Stimulated activated naive CD4-positive, alpha-beta T cell treated with Interleukin-2 at 50 U/mL for 16 hours (primary cell): ENCODE data around the gene TCF7L2.

ENCODE experiments used
- DNase-seq: peaks from one replicate; lab custom pipeline; 2025; lab: John Stamatoyannopoulos, UW

Gene TCF7L2

GRCh38 chr10:112966194-112966855, 16.3 kb downstream of the TCF7L2 start:
- no peak for DNase-seq

- no peak for DNase-seq
Measured at GRCh38 chr10:112967200-112967599, 17.2 kb downstream of the TCF7L2 start.

GRCh38 chr10:112969131-112969530, 19.1 kb downstream of the TCF7L2 start:
- DNase-seq: no peak

- DNase-seq: no peak
Measured at GRCh38 chr10:112969542-112969941, 19.5 kb downstream of the TCF7L2 start.

- DNase-seq: no peak
Measured at GRCh38 chr10:112970021-112970420, 20.0 kb downstream of the TCF7L2 start.

GRCh38 chr10:112972606-112973005, 22.6 kb downstream of the TCF7L2 start:
- no peak for DNase-seq

- no peak for DNase-seq
Measured at GRCh38 chr10:112973046-112973445, 23.0 kb downstream of the TCF7L2 start.

- DNase-seq: no peak
Measured at GRCh38 chr10:112973805-112974204, 23.8 kb downstream of the TCF7L2 start.

- DNase-seq: no peak
Measured at GRCh38 chr10:112977426-112977898, 27.4 kb downstream of the TCF7L2 start.

- no peak for DNase-seq
Measured at GRCh38 chr10:112979927-112980326, 29.9 kb downstream of the TCF7L2 start.

GRCh38 chr10:112980937-112981336, 30.9 kb downstream of the TCF7L2 start:
- no peak for DNase-seq

GRCh38 chr10:112981553-112981952, 31.5 kb downstream of the TCF7L2 start:
- DNase-seq: peak; percentile 24

GRCh38 chr10:112983444-112984056, 33.5 kb downstream of the TCF7L2 start:
- DNase-seq: no peak

GRCh38 chr10:112984756-112985155, 34.7 kb downstream of the TCF7L2 start:
- no peak for DNase-seq

- DNase-seq: no peak
Measured at GRCh38 chr10:112985690-112986543, 35.9 kb downstream of the TCF7L2 start.

GRCh38 chr10:112986544-112987190, 36.6 kb downstream of the TCF7L2 start:
- no peak for DNase-seq

- DNase-seq: no peak
Measured at GRCh38 chr10:112988839-112989406, 38.9 kb downstream of the TCF7L2 start.

GRCh38 chr10:112989826-112990225, 39.8 kb downstream of the TCF7L2 start:
- DNase-seq: no peak

- no peak for DNase-seq
Measured at GRCh38 chr10:112990271-112990670, 40.2 kb downstream of the TCF7L2 start.

- DNase-seq: no peak
Measured at GRCh38 chr10:112991888-112992491, 41.9 kb downstream of the TCF7L2 start.

GRCh38 chr10:112996462-112996861, 46.4 kb downstream of the TCF7L2 start:
- DNase-seq: no peak

- DNase-seq: no peak
Measured at GRCh38 chr10:112999102-112999501, 49.1 kb downstream of the TCF7L2 start.
